GM15510 (cell line): ENCODE data around the gene LONP2.

ENCODE experiments used
- POLR2A ChIP-seq: IDR thresholded peaks from 3 replicates; pipeline ENCODE4 v1.6.1; 2011; ENCODE audit warnings: borderline replicate concordance; ENCODE audit not compliant: insufficient read length; ENCODE audit errors: extremely low read depth

The LONP2 gene

DNA sequence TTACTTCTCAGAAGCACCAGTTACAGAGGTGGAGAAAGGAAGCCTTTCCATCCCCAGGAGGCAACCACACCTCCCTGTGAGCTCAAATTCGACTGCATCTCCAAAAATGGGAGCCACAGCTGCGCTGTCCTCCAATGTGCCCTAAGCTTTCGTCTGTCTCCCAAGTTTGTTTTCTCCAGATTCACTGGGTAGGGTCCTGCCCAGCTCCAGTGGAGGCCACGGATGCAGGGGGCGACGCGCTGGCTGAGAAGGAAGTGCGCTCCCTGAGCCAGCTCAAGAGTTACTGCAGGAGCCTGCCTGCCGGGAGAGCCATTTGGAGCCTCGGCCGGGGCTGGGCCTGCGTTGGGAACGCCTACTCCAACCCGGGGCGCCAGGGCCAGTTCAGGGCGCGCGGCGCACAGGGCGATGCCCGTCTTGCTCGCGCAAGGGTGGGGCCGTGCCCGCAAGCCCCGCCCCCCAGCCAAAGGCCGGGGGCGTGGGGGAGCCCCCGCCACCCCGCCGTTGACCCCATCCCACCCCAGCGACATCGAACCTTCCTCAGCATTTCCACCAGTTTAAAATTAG, 121.6 kb downstream of the LONP2 start:
- peak; percentile 49 for TF ChIP-seq POLR2A

DNA sequence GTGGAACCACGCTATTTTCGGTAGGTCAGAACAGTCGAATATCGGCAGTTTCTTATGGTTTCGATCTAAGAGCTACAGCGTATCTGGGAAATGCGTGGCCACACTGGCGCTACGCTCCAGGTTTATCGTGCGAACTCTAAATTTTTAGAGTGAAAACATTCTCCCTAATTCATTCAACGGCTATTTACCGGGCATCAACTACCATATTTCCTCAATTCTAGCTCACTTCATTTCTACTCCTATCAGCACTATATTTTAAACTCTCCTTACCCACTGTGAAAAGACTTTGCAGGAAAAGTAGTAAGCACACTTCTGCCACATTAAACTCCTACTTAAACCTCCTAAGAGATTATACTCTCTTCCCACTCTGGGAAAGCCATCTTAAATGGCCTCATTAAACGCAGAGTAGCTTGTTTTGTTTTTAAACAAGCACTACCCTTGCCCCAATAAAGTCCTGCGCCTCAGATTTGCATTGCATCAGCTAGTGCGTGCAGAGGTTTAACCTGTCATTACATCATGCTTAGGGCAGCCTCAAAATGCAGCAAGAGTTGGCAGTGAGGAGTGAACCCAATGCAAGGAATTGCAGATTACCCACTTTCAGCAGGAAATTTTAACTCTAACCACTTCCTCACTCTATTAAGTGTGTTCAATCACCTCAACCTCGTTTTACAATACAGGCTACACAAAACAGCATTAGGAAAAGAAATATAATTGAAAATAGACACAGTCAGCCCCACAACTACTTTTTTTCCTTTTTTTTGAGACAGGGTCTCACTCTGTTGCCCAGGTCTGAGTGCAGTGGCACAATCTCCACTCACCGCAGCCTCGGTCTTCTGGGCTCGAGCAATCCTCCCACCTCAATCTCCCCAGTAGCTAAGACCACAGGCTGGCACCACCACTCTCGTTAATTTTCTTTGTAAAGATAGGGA, 122.3 kb downstream of the LONP2 start:
- TF ChIP-seq POLR2A, result no peak

DNA sequence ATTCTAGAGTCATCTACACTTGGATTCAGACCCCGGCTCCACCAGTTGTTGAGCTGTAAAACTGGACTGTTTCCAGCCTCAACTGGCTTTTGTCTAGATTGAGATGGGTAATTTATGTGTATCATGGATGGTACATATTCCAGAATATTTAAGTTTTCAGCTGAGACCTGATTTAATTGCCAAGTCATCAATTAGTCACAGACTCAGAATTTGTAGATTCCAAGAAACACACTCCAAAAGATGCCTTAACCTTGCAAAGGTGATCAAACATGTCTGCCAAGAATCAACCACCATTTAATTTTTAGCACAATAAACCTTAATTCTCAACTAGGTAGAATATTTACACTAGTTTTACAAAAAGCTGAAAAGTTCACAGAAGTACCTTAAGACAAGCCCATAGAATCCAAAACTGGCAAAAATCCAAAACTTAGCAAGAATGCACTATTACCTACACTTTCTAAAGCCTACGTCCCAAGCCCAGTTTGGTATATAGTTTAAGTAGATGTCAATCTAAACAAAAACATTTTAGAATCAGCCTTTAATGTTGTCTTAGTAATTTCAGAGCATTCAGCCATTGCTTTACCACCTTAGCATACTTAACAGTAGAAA, 123.4 kb downstream of the LONP2 start:
- no peak for TF ChIP-seq POLR2A

DNA sequence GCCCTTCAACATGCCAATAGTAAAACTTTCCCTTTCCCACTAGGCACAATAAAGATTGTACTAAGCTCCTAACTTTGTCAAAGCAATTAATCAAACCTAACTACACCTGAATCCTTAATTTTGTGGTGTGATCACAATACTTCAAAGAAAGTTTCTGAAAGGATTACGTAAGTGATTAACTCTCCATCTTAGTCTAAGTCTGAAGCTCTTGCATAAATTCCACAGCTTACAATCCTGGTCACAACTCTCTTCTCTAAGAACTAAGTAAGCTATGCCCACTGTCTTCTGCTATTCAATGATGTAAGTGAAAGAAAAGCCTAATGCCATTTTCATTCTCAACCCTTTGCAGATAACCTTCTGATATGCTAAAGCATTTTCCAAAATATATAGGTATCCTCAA, 125.7 kb downstream of the LONP2 start:
- no peak for TF ChIP-seq POLR2A

DNA sequence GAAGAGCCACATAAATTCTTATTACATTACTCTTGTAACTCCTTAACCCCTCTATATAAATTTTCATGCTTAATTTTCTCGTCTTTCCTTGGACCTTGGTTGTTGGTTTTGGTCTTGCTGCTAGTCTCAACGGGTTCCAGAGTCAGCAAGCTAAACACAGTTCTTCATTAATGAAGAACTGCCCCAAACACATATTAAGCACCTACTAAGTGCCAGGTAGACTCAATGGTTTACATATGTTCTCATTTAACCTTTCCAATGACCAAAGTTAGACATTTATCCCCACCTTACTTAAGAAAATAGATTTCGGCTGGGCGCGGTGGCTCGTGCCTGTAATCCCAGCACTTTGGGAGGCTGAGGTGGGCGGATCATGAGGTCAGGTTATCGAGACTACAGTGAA, 126.1 kb downstream of the LONP2 start:
- no peak for TF ChIP-seq POLR2A

DNA sequence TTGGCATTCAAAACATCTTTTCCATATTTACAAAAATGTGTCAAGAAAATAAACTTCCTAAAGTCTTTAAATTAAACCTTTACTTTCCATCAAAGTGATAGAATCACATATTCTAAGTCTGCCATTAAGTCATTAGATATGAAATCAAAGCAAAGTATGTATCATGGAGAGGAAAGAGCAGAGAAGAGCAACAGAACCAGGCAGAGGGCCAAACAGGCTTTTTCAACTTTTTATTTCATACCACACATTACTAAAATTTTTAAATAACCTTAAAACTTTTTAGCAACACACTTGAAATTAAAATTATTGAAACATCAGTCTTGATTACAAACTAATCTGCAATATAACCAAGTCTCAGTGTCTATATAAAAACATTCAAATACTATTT, 127.3 kb downstream of the LONP2 start:
- no peak for TF ChIP-seq POLR2A

DNA sequence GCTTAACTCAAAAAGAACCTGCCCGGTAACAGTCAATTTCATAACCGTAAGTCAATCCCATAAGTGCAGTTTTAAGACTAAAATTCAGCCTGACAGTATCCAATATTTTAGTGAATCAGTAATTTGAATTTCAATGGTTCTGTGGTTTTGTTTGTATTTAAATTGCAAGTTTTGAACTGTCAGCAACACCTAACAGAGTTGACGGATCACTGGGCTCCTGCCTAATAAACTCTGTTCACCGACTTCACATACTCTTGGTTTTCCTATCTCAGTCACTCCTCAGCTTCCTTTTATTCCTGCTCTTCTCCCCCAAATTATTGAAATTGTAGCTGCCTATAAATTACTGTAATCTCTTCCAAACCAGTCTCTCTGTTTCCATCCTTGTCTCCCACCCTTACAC, 128.6 kb downstream of the LONP2 start:
- no peak for TF ChIP-seq POLR2A

DNA sequence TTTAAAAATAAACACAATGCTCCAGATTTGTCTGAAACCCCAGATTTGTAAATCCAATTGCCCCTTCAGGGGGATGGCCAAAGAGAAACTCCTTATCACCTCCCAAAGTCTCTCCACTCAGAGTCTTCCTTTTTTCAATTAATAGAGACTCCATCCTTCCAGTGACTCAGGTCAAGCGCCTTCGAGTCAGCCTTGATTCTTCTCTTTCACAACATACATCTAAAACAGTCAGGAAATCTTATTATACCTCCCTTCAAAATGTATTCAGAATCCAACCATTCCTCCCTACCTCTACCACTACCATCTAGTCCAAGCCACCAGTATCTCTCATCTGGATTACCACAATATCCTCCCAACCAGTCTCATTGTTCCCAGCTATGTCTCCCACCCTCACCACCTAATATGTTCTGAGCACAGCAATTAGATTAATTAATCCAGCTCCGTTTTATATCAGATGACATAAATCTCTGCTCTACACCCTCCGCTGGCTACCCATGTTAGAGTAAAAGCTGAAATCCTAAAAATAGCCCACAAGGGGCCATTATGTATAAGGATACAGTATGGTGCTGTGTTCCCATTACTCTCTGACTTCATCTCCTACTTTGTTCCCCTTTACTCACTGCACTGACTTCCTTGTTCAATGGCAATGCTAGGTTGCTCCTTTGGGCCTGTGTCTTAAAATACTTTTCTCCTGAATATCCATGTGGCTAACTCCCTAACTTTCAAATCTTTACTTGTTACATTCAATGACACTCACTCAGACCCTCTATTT, 129.3 kb downstream of the LONP2 start:
- no peak for TF ChIP-seq POLR2A

DNA sequence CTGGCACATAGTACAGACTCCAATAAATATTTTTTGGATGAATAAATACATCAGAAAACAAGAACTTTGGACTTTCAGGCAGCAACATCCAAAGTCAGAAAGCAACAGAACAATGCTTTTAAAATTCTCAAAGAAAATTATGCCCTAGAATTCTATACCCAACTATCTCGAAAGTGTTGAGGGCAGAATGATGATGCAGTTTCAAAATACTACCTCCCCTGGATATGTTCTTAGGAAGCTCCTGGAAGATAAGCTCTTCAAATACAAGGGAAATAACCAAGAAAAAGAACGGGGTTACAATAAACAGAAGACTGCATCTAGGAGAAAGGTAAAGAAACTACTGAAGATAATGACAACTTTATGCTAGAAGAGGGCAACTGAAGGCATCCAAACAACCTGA, 130.2 kb downstream of the LONP2 start:
- no peak for TF ChIP-seq POLR2A

DNA sequence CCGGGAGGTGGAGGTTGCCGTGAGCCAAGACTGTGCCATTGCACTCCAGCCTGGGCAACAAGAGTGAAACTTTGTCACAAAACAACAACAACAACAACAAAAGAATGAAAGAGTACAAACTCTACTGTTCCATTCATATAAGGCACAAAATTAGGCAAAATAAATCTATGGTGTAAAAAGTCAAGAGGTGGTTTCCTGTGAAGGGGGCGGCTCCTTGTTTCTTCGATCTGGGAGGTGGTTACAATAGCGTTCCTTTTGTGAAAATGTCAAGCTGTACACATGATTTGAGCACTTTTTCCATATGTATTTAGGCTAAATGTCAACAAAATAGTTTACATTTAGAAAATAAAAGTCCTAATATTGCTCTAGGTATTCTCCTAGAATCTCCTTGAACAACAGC, 134.2 kb downstream of the LONP2 start:
- no peak for TF ChIP-seq POLR2A

DNA sequence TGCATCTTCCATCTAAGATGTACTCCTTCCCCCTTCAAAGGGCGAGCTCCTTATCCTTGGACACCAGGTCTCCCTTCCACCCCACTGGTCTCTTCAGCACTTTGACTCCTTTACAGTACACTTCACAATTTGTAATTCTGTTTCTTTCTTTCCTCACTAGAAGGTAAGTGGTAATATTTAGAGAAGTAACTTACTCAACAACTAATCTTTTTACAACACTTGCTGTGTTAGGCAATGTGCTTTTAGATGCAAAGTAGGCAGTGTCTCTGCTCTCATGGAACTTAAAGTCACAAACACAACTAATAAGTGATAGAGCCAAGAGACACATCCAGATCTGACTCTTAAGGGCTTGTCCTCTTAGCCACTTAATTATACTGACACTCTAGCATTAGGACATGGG, 134.7 kb downstream of the LONP2 start:
- TF ChIP-seq POLR2A, result no peak

DNA sequence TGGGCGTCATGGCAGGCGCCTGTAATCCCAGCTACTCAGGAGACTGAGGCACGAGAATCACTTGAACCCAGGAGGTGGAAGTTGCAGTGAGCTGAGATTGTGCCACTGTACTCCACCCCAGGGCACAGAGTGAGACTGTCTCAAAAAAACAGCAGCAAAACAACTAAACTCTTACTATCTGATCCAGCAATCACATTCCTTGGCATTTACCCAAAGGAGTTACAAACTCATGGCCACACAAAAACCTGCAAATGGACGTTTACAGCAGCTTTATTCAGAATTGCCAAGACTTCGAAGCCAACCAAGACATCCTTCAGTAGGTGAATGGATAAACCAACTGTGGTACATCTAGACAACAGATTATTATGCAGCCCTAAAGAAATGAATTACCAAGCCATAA, 137.1 kb downstream of the LONP2 start:
- no peak for TF ChIP-seq POLR2A

DNA sequence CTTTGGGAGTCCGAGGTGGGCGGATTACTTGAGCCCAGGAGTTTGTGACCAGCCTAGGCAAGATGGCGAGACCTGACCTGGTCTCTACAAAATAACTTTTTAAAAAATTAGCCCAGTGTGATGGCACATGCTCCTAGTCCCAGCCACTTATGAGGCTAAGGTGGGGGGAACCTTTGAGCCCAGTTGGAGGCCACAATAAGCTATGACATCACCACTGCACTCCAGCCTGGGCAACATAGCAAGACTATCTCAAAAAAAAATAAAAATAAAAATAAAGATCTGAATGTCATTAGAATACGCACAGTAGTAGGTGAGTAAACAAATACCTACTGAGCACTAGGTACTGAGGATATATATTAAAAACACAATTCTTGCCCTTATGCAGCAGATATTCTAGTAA, 138.0 kb downstream of the LONP2 start:
- TF ChIP-seq POLR2A, result no peak

DNA sequence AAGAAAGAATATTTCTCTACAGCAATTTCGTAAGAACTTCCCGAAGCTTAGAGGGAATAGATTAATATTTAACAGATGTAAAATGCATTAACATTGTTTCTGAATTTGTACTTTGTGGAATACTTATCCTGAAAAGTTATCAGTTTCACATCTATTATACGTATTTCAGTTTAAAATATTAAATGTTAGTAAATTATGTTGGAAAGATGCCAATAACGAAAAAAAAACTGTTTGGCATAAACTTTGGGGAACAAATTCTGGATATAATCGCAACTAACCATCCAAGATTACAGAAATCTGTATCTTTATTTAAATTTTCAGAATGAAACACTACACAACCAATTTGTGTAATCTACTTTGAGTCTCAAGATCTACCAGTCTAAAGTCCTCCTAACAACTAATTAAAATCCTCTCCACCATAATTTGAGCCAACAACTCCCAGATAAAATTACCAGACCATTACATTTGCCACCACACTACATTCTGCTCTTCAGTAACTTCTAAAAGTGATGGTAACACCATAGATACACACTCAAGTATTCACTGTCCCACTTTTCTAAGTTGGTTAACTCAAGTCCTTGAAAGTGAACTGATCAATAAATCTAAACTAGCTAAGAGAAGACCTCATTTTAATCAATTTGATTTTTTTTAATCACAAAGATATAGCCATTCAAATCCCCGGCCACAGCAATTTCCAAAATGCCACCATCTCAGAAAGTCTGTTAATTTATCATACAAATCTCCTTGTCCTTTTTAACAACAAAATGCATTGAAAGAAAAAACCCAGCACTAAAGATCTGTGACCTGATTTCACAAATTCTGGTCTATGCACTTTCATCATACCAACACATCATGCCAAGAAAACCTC, 139.1 kb downstream of the LONP2 start:
- TF ChIP-seq POLR2A, result no peak
